GM12891 (cell line): ENCODE results near the gene USP14.

ENCODE experiments used
- DNase-seq: peaks from one replicate; pipeline ENCODE4 v3.0.0; 2011; ENCODE audit warnings: low spot score; ENCODE audit not compliant: insufficient read length
- FAIRE-seq: peaks from 2 replicates; lab custom pipeline; 2011; peaks lifted over from hg19 to GRCh38; lab: Jason Lieb, UNC
- PAX5 ChIP-seq: IDR thresholded peaks from 2 replicates; pipeline ENCODE4 v1.6.1; 2011; ENCODE audit warnings: low read length, moderate library complexity, mild to moderate bottlenecking; ENCODE audit not compliant: insufficient read depth, severe bottlenecking
- POLR2A ChIP-seq: IDR thresholded peaks from 2 replicates; pipeline ENCODE4 v1.6.1; 2011; ENCODE audit warnings: low read depth, low read length, control low read depth
- POLR2AphosphoS5 ChIP-seq: IDR thresholded peaks from 2 replicates; pipeline ENCODE4 v1.6.1; 2011; ENCODE audit warnings: low read depth, low read length, control low read depth
- POU2F2 ChIP-seq: IDR thresholded peaks from 2 replicates; pipeline ENCODE4 v1.6.1; 2011; ENCODE audit warnings: low read depth, mild to moderate bottlenecking, control low read depth, low read length, moderate library complexity
- SPI1 ChIP-seq: IDR thresholded peaks from 2 replicates; pipeline ENCODE4 v1.6.1; 2011; ENCODE audit warnings: low read depth, low read length, control low read depth
- TAF1 ChIP-seq: IDR thresholded peaks from 2 replicates; pipeline ENCODE4 v1.6.1; 2011; ENCODE audit warnings: low read depth, low read length, control low read depth

The USP14 gene

GRCh38 chr18:227902-228301, 69.5 kb downstream of the USP14 start:
- TF ChIP-seq SPI1, result no peak
- no peak for TF ChIP-seq PAX5
- no peak for TF ChIP-seq TAF1
- no peak for TF ChIP-seq POLR2AphosphoS5
- no peak for TF ChIP-seq POLR2A
- TF ChIP-seq POU2F2, result no peak
- DNase-seq (no peak), FAIRE-seq (no peak)

GRCh38 chr18:228586-228985, 70.2 kb downstream of the USP14 start:
- DNase-seq, result no peak
- TF ChIP-seq TAF1 (no peak), POLR2A (no peak), POLR2AphosphoS5 (no peak), PAX5 (no peak), SPI1 (no peak), POU2F2 (no peak)
- FAIRE-seq, result no peak

- DNase-seq (no peak), FAIRE-seq (no peak)
- TF ChIP-seq PAX5, result no peak
- no peak for TF ChIP-seq POU2F2
- no peak for TF ChIP-seq POLR2AphosphoS5
- no peak for TF ChIP-seq SPI1
- no peak for TF ChIP-seq POLR2A
- TF ChIP-seq TAF1, result no peak
Observed at GRCh38 chr18:231563-231962, 73.2 kb downstream of the USP14 start.

GRCh38 chr18:240175-240574, 81.8 kb downstream of the USP14 start:
- DNase-seq, result no peak
- no peak for TF ChIP-seq PAX5
- TF ChIP-seq POU2F2, result no peak
- TF ChIP-seq SPI1, result no peak
- TF ChIP-seq TAF1, result no peak
- TF ChIP-seq POLR2AphosphoS5, result no peak
- no peak for TF ChIP-seq POLR2A
- FAIRE-seq, result no peak

GRCh38 chr18:245282-245847, 87.0 kb downstream of the USP14 start:
- no peak for FAIRE-seq
- TF ChIP-seq TAF1 (no peak), SPI1 (no peak)
- DNase-seq, result no peak

GRCh38 chr18:248053-248452, 89.7 kb downstream of the USP14 start:
- TF ChIP-seq POLR2AphosphoS5 (no peak), SPI1 (no peak), POLR2A (no peak), TAF1 (no peak), PAX5 (no peak), POU2F2 (no peak)
- FAIRE-seq (no peak), DNase-seq (no peak)

GRCh38 chr18:250685-251084, 92.3 kb downstream of the USP14 start:
- FAIRE-seq (no peak), DNase-seq (no peak)
- TF ChIP-seq POU2F2 (no peak), PAX5 (no peak), POLR2AphosphoS5 (no peak), SPI1 (no peak), POLR2A (no peak), TAF1 (no peak)

- TF ChIP-seq TAF1 (no peak), PAX5 (no peak)
- DNase-seq, result no peak
- FAIRE-seq, result no peak
Observed at GRCh38 chr18:251572-251971, 93.2 kb downstream of the USP14 start.

GRCh38 chr18:253121-253520, 94.8 kb downstream of the USP14 start:
- TF ChIP-seq POLR2AphosphoS5 (no peak), POU2F2 (no peak), POLR2A (no peak), TAF1 (no peak), SPI1 (no peak), PAX5 (no peak)
- FAIRE-seq, result no peak
- DNase-seq, result no peak

- DNase-seq (no peak), FAIRE-seq (no peak)
- TF ChIP-seq POLR2A (no peak), PAX5 (no peak), POU2F2 (no peak), TAF1 (no peak), POLR2AphosphoS5 (no peak), SPI1 (no peak)
Observed at GRCh38 chr18:255171-255570, 96.8 kb downstream of the USP14 start.

- no peak for FAIRE-seq
- DNase-seq, result no peak
- TF ChIP-seq PAX5 (no peak), SPI1 (no peak), TAF1 (no peak), POLR2AphosphoS5 (no peak), POLR2A (no peak), POU2F2 (no peak)
Observed at GRCh38 chr18:260547-260946, 102.2 kb downstream of the USP14 start.
